Activated T-cell treated with anti-CD3 and anti-CD28 coated beads for 24 hours (primary cell): Measurements from ENCODE around the gene GOLGA3.
"Not testable (repeated sequence)": the region's sequence is repeated elsewhere in the genome, so short reads cannot be mapped to it uniquely, and the experiment has no call there.

Source experiments
- DNase-seq: peaks from one replicate; pipeline ENCODE4 v3.0.0-alpha.2; 2020; ENCODE audit warnings: low read depth

GOLGA3 gene

DNA sequence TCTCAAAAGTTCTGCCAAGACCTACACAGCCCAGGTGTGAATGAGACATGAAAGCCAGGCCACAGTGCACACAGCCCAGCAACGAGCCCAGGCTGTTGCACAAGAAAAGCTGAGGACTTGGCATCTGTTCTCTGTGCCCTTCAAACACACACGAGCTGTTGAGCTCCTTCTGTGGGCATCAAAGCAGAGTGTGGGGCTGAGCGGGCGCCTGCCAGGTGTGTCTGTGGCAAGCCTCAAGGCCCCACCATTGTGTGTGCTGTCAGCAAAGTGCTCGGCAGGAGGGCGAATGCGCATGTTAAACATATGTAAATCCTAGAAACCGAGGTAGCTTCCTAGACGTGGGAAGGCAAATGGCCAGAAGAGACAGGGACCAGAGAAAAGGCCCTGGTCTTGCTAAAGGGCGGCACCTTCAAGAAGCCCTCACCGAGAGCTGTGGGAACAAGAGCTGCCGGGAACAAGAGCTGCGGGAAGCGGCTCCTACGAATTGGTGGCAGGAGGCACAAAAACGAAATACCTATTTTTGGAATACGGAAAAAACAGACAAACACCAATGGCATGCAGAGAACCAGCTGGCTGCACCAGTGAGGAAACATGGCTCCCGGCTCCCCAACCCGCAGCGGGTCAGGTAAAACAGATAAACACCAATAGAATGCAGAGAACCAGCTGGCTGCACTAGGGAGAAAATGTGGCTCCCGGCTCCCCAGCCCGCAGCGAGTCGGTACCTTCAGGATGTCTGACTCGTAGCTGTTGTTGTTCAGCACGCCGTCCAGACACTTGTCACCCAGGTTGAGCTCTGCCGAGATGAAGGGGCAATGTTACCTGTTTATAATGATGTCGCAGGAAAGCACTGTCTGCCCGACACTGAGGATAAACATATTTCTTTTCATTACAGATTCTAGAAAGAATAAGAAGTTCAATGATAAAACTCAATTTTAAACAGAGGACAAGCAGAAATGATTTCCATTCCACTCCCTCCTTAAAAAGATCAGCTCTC lies 19.0 kb upstream of the GOLGA3 start:
- no peak for DNase-seq

DNA sequence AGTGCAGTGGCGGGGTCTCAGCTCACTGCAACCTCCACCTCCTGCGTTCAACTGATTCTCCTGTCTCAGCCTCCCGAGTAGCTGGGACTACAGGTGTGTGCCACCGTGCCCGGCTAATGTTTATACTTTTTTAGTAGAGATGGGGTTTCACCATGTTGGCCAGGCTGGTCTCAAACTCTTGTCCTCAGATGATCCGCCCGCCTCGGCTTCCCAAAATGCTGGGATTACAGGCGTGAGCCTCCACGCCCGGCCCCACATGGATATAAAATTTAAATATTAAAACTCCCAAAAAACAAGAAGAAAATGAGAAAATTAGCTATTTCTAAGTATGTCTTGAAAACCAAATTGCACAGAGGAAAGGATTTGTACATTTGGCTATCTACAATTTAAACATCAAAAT lies 16.0 kb upstream of the GOLGA3 start:
- not testable (repeated sequence) for DNase-seq

DNA sequence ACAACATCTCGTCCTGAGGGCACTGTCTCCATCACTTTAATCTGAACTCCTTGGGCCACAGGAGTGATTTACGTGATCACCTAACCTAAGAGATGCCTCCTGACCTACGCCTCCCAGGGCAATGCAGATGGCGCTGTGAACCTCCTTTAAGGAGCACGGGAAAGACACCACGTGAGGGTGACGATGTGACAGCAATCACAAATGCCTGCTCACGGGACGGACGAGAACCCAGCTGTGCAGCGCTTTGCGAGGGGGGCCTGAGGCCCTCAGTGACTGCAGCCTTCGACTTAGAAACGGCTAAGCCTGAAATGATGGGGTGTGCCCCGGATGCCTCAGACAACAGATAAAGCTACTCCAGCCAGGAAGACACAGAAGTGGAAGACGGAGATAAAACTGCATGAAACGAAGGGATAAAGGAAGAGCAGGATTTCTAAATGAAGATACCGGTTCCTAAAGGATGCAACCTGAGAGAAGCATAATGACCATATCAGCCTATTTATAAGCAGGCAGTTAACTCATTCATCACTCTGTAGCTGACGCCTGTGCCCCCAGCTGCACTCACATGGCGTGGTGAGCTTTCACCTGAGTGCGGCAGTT lies 13.9 kb upstream of the GOLGA3 start:
- DNase-seq: no peak

- DNase-seq: no peak
Measured at GRCh38 chr12:132841151-132841550, 12.5 kb upstream of the GOLGA3 start.

- no peak for DNase-seq
Measured at GRCh38 chr12:132840536-132840935, 11.9 kb upstream of the GOLGA3 start.

DNA sequence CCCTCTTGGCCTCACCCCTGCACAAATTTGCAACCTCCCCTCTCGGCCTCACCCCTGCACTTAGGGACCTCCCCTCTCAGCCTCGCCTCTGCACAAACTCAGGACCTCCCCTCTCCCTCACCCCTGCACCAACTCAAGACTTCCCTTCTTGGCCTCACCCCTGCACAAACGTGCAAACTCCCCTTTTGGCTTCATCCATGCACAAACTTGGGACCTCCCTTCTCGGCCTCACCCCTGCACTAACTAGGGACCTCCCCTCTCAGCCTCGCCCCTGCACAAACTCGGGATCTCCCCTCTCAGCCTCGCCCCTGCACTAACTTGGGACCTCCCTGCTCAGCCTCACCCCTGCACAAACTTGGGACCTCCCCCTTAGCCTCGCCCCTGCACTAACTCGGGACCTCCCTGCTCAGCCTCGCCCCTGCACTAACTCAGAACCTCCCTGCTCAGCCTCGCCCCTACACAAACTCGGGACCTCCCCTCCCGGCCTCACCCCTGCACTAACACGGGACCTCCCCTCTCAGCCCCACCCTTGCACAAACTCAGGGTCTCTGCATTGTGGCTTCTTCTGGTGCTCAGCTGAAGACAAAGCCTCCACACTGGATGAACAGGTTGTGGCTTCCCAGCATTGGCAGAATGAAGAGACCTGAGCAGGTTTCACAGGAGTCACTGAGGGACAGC lies 11.0 kb upstream of the GOLGA3 start:
- DNase-seq: no peak

- DNase-seq: no peak
Measured at GRCh38 chr12:132838410-132839080, 9.9 kb upstream of the GOLGA3 start.

GRCh38 chr12:132837693-132838409 lies 9.2 kb upstream of the GOLGA3 start:
- DNase-seq: no peak

DNA sequence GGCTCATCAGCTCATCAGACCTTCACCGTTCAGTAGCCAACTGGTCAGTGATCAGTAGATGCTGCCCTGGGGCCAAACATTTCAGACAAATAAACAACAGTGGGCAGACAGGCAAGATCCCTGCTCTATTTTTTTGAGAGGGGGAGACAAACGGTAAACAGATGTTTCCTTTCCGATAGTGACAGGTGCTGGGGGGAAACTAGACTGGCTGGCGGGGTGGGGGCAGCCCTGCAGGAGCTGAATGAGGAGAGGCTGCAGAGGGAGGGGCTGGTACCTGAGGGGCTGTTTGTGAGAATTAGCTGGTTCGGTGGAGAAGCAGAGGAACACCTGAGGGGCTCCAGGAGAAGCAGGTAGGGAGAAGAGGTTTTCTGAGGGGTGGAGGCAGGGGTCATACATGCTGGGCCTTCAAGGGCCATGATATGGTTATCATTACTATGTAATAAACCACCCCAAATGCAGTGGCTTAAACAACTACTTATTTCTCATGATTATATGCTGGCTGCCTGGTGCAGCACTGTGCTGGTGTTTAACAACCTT lies 8.2 kb upstream of the GOLGA3 start:
- no peak for DNase-seq

DNA sequence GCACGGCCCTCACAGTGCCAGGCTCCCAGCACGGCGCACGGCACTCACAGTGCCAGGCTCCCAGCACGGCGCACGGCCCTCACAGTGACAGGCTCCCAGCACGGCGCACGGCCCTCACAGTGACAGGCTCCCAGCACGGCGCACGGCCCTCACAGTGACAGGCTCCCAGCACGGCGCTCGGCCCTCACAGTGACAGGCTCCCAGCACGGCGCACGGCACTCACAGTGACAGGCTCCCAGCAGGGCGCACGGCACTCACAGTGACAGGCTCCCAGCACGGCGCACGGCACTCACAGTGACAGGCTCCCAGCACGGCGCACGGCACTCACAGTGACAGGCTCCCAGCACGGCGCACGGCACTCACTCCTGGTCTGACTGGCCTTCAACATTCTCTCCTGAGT lies 7.6 kb upstream of the GOLGA3 start:
- not testable (repeated sequence) for DNase-seq

DNA sequence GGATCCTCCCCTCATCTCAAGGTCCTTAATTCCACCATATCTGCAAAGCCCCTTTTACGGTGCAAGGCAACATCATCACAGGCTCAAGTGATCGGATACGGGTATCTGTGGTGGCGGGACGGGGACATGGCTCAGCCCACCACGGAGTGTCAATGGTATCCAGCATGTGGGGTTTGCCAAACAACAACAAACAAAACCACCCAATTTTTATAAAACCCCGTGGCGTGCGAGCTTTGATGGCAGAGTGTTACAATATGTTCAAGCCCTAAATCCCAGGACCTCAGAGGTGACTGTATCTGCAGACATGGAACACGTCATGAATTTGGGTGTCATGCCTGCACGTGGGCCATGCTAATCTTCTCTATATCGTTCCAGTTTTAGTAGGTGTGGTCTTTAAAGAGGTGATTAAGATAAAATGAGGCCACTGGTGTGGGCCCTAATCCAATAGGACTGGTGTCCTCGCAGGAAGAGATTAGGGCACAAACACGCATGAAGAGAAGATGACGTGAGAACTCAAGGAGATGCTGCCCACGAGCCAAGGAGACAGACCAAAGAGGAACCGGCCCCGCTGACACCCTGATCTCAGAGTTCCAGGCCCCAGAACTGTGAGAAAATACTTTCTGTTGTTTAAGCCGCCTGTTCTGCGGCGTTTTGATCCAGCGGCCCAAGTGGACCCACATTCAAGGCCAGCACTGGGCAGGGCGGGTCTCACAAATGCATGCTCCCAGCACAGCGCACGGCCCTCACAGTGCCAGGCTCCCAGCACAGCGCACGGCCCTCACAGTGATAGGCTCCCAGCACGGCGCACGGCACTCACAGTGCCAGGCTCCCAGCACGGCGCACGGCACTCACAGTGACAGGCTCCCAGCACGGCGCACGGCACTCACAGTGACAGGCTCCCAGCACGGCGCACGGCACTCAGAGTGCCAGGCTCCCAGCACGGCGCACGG lies 6.7 kb upstream of the GOLGA3 start:
- DNase-seq: no peak

DNA sequence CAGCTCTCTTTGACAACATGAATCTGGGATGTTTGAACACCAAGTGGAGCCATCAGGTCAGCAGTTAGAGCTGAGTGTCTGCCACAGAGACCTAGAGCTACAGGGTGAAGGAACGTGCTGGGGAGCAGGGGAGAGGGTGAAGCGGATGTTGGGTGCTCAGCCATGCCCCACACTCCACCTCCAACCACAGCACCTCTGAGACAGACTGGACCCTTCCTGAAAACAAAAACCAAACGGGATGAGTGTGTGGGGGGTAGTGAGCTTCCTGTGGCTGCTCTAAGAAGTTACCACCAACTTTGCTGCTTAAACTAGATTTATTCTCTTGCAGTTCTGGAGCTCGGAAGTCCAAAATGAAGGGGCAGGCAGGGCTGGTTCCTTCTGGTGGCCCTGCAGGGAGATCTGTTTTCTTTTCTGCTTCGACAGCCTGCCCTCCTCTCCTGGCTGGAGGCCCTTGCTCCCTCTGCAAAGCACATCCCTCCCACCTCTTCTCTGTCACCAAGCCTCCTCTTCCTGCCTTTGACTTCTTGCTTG lies 5.6 kb upstream of the GOLGA3 start:
- no peak for DNase-seq

- no peak for DNase-seq
Measured at GRCh38 chr12:132833341-132833740, 4.7 kb upstream of the GOLGA3 start.

DNA sequence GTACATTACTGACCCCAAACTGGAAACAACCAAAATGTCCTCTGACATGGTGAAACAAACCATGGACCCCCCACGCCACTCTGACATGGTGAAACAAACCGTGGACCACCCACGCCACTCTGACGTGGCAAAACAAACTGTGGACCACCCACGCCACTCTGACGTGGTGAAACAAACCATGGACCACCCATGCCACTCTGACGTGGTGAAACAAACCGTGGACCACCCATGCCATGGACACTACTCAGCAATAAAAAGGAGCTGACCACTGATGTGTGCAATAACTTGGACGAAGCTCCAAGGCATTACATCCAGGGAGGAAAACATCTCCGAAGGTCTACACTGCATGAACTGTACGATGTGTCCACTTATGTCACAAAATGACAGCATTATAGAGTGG lies 3.1 kb upstream of the GOLGA3 start:
- DNase-seq: no peak

- DNase-seq: no peak
Measured at GRCh38 chr12:132827763-132828703, 636 bp downstream of the GOLGA3 start.

- no peak for DNase-seq
Measured at GRCh38 chr12:132825861-132826260, 2.8 kb downstream of the GOLGA3 start.

GRCh38 chr12:132825089-132825488 lies 3.6 kb downstream of the GOLGA3 start:
- DNase-seq: no peak

DNA sequence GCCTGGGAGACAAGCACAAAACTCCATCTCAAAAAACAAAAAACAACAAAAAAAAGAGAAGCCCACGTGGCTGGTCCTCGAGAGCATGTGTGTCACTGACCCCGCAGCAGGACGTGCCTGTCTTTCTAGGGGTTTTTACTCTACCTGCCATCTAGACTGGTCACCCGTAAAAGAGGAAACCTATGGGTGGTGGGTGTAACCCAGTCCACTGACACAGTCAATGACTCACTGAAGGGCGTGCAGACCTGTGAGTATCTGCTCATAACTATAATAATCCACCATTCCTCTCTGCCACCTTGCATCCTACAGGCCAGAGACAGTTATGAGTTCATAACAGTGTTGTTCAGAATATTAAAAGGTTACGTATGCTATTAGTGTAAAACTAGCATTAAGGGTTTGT lies 4.6 kb downstream of the GOLGA3 start:
- no peak for DNase-seq

DNA sequence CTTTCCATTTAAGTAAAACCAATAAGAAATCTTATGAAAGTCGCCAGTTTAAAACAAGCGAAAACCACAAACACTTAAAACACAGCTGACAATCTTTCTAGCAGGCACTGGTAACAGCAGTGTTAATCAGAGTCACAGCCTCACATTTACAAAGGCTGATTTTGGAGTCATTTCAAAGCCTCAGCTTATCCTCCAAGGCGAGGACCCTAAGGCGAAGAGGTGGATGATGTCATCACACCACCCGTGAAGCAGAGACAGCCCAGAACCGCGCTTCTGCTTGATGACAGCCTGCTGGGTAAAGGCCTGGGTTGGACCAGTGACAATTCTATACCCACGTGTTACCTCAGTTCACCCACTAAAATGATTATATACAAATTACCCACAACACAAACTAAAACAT lies 10.1 kb downstream of the GOLGA3 start:
- DNase-seq: no peak
